HepG2 (cell line): ENCODE results near the gene HDLBP.

ENCODE experiments used
- DNMT1 ChIP-seq: sonication (generic); formaldehyde crosslinking; IDR thresholded peaks from 2 replicates; pipeline ENCODE4 v1.5.1; 2020; ENCODE audit warnings: mild to moderate bottlenecking, missing genetic modification reagents
- EZH2 ChIP-seq: conservative IDR thresholded peaks from 2 replicates; pipeline ENCODE4 v1.6.1; 2012; ENCODE audit warnings: mild to moderate bottlenecking, low read depth, low read length, moderate library complexity
- HNF4G ChIP-seq, 2 experiments: sonication (generic) in 1 of 2; formaldehyde crosslinking in 1 of 2; IDR thresholded peaks; 2 replicates each; pipeline versions ENCODE4 v1.4.0 to v1.6.1; 2011 to 2020; ENCODE audit warnings: borderline replicate concordance in 2 of 2, low read depth in 2 of 2, mild to moderate bottlenecking in 2 of 2, low read length in 1 of 2, missing genetic modification reagents in 1 of 2, moderate library complexity in 1 of 2
- IRF2 ChIP-seq: IDR thresholded peaks from 2 replicates; pipeline ENCODE4 v1.6.1; 2018; ENCODE audit warnings: missing genetic modification reagents, missing compliant biosample characterization
- KLF11 ChIP-seq: IDR thresholded peaks from 2 replicates; pipeline ENCODE4 v1.6.1; 2016; ENCODE audit warnings: missing compliant biosample characterization
- MAFK ChIP-seq, 2 experiments: IDR thresholded peaks in 1 of 2; conservative IDR thresholded peaks in 1 of 2; 2 replicates each; pipeline ENCODE4 v1.6.1; 2011; ENCODE audit warnings: improper control_type of control experiment in 2 of 2, low read length in 2 of 2
- RAD21 ChIP-seq: fragments of 450-650 bp; formaldehyde crosslinking; IDR thresholded peaks from 2 replicates; pipeline ENCODE4 v1.5.0; 2020; ENCODE audit warnings: mild to moderate bottlenecking
- SMC3 ChIP-seq: IDR thresholded peaks from 2 replicates; pipeline ENCODE4 v1.6.1; 2011; ENCODE audit warnings: low read length, improper control_type of control experiment
- ZEB1 ChIP-seq: IDR thresholded peaks from 2 replicates; pipeline ENCODE4 v1.6.1; 2012; ENCODE audit warnings: mild to moderate bottlenecking, low read depth, inconsistent platforms; ENCODE audit not compliant: insufficient replicate concordance
- ZNF101 ChIP-seq: sonication (generic); formaldehyde crosslinking; IDR thresholded peaks from 2 replicates; pipeline ENCODE4 v1.4.0; 2020; ENCODE audit warnings: mild to moderate bottlenecking, low read depth, missing genetic modification reagents, borderline replicate concordance
- TF ChIP-seq, protein P1 (sequence below): sonication (generic); formaldehyde crosslinking; IDR thresholded peaks from 2 replicates; pipeline ENCODE4 v1.5.0; 2020; ENCODE audit warnings: mild to moderate bottlenecking, missing genetic modification reagents, borderline replicate concordance

GRCh38 chr2:241227594-241227993 lies 87.9 kb downstream of the HDLBP start:
- TF ChIP-seq KLF11 (CRISPR knock-in tag) (no peak), MAFK (conservative IDR thresholded peaks at IDR 0.05 in 1 of 2, IDR thresholded peaks at IDR 0.05 in 1 of 2; ENCODE audit: low read length in 2 of 2) (no peak), DNMT1 (CRISPR knock-in tag) (no peak), SMC3 (no peak), EZH2 (no peak), ZNF101 (CRISPR knock-in tag) (no peak), ZEB1 (no peak), HNF4G (IDR thresholded peaks at IDR 0.05; ENCODE audit: borderline replicate concordance, low read depth, low read length) (no peak), HNF4G (CRISPR knock-in tag; IDR thresholded peaks at IDR 0.05; ENCODE audit: borderline replicate concordance, low read depth) (no peak), RAD21 (CRISPR knock-in tag) (no peak), IRF2 (no peak)
- TF ChIP-seq, protein P1, sequence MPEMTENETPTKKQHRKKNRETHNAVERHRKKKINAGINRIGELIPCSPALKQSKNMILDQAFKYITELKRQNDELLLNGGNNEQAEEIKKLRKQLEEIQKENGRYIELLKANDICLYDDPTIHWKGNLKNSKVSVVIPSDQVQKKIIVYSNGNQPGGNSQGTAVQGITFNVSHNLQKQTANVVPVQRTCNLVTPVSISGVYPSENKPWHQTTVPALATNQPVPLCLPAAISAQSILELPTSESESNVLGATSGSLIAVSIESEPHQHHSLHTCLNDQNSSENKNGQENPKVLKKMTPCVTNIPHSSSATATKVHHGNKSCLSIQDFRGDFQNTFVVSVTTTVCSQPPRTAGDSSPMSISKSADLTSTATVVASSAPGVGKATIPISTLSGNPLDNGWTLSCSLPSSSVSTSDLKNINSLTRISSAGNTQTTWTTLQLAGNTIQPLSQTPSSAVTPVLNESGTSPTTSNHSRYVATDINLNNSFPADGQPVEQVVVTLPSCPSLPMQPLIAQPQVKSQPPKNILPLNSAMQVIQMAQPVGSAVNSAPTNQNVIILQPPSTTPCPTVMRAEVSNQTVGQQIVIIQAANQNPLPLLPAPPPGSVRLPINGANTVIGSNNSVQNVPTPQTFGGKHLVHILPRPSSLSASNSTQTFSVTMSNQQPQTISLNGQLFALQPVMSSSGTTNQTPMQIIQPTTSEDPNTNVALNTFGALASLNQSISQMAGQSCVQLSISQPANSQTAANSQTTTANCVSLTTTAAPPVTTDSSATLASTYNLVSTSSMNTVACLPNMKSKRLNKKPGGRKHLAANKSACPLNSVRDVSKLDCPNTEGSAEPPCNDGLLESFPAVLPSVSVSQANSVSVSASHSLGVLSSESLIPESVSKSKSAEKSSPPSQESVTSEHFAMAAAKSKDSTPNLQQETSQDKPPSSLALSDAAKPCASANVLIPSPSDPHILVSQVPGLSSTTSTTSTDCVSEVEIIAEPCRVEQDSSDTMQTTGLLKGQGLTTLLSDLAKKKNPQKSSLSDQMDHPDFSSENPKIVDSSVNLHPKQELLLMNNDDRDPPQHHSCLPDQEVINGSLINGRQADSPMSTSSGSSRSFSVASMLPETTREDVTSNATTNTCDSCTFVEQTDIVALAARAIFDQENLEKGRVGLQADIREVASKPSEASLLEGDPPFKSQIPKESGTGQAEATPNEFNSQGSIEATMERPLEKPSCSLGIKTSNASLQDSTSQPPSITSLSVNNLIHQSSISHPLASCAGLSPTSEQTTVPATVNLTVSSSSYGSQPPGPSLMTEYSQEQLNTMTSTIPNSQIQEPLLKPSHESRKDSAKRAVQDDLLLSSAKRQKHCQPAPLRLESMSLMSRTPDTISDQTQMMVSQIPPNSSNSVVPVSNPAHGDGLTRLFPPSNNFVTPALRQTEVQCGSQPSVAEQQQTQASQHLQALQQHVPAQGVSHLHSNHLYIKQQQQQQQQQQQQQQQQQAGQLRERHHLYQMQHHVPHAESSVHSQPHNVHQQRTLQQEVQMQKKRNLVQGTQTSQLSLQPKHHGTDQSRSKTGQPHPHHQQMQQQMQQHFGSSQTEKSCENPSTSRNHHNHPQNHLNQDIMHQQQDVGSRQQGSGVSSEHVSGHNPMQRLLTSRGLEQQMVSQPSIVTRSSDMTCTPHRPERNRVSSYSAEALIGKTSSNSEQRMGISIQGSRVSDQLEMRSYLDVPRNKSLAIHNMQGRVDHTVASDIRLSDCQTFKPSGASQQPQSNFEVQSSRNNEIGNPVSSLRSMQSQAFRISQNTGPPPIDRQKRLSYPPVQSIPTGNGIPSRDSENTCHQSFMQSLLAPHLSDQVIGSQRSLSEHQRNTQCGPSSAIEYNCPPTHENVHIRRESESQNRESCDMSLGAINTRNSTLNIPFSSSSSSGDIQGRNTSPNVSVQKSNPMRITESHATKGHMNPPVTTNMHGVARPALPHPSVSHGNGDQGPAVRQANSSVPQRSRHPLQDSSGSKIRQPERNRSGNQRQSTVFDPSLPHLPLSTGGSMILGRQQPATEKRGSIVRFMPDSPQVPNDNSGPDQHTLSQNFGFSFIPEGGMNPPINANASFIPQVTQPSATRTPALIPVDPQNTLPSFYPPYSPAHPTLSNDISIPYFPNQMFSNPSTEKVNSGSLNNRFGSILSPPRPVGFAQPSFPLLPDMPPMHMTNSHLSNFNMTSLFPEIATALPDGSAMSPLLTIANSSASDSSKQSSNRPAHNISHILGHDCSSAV = no peak
